B cell (primary cell): ENCODE measurements around the gene GCKR. TPM values are rescaled to one million over a fixed set of nuclear protein-coding genes. Genes with fewer than 3 reads are reported as not detected.
A peak's percentile ranks its signal among the peaks of the same experiment; 100 is the strongest.

Source experiments
- ATAC-seq: fragments of 200-7000 bp; cut with Tn5 transposase; one replicate; pipeline ENCODE4 v1.10.0; 2021; ENCODE audit warnings: low read depth, mild to moderate bottlenecking, moderate number of reproducible peaks, moderate library complexity
- CTCF ChIA-PET: fragments of 350-600 bp; sonication (Branson Sonifier 250); formaldehyde crosslinking; loops from one replicate; lab custom pipeline; 2021; ENCODE audit warnings: antibody characterized with exemption, inconsistent platforms; lab: Charles Lee
- POLR2A ChIA-PET: fragments of 350-600 bp; sonication (Branson Sonifier 250); formaldehyde crosslinking; loops from one replicate; lab custom pipeline; 2021; ENCODE audit warnings: antibody characterized with exemption; lab: Charles Lee
- DNase-seq: peaks from one replicate; pipeline ENCODE4 v3.0.0; 2013
- H2AFZ ChIP-seq: 2 replicates; pipeline ENCODE4 v1.6.1; 2012; ENCODE audit warnings: mild to moderate bottlenecking, low read depth, low read length; ENCODE audit not compliant: insufficient read depth, poor library complexity, severe bottlenecking
- H3K27ac ChIP-seq, 2 donors: 1 replicate in 1 of 2; 2 replicates in 1 of 2; pipeline ENCODE4 v1.5.1; 2012 to 2013; ENCODE audit warnings: low read length in 2 of 2, mild to moderate bottlenecking in 2 of 2, moderate library complexity in 1 of 2
- H3K27me3 ChIP-seq, 4 experiments: fragments of 200-600 bp in 1 of 4; sonication (generic) in 1 of 4; replicated peaks in 1 of 4; 1 replicate in 2 of 4; 2 replicates in 2 of 4; pipeline versions ENCODE4 v1.6.1 to v1.7.0; 2013 to 2016; ENCODE audit warnings: low read length in 3 of 4, mild to moderate bottlenecking in 2 of 4, mixed read lengths in 1 of 4, moderate library complexity in 1 of 4; ENCODE audit not compliant: insufficient read depth in 4 of 4, control insufficient read depth in 3 of 4; ENCODE audit errors: control extremely low read depth in 1 of 4
- H3K36me3 ChIP-seq, 2 experiments: replicated peaks in 1 of 2; 1 replicate in 1 of 2; 2 replicates in 1 of 2; pipeline versions ENCODE4 v1.6.1 to v1.7.1; 2013; ENCODE audit warnings: low read length in 1 of 2; ENCODE audit not compliant: insufficient read depth in 2 of 2, control insufficient read depth in 1 of 2; ENCODE audit errors: control extremely low read depth in 1 of 2, extremely low read depth in 1 of 2
- H3K4me1 ChIP-seq, 2 donors: fragments of 200-600 bp in 1 of 2; sonication (generic) in 1 of 2; 1 replicate in 1 of 2; 2 replicates in 1 of 2; pipeline versions ENCODE4 v1.5.1 to v1.6.1; 2013 to 2017; ENCODE audit warnings: low read length in 2 of 2; ENCODE audit not compliant: control insufficient read depth in 2 of 2, insufficient read depth in 2 of 2
- H3K4me2 ChIP-seq: replicated peaks from 2 replicates; pipeline ENCODE3; 2012; ENCODE audit warnings: mild to moderate bottlenecking, low read depth, low read length; ENCODE audit not compliant: poor library complexity, severe bottlenecking
- H3K4me3 ChIP-seq, 5 experiments: fragments of 200-600 bp in 1 of 5; sonication (generic) in 1 of 5; 1 replicate in 3 of 5; 2 replicates in 2 of 5; pipeline versions ENCODE4 v1.5.1 to v1.7.0; 2011 to 2016; ENCODE audit warnings: low read length in 4 of 5, mild to moderate bottlenecking in 4 of 5, low read depth in 2 of 5, control low read depth in 1 of 5, moderate library complexity in 1 of 5; ENCODE audit not compliant: insufficient read depth in 1 of 5; ENCODE audit errors: control extremely low read depth in 1 of 5, extremely low read depth in 1 of 5
- H3K79me2 ChIP-seq: fragments of 200-600 bp; sonication (generic); one replicate; pipeline ENCODE4 v1.6.0; 2016; ENCODE audit warnings: low read length; ENCODE audit not compliant: control insufficient read depth, insufficient read depth
- H3K9ac ChIP-seq: fragments of 200-600 bp; sonication (generic); 2 replicates; pipeline ENCODE4 v1.6.1; 2017; ENCODE audit warnings: mild to moderate bottlenecking, low read length, moderate library complexity
- H3K9me3 ChIP-seq, 3 donors: one replicate each; pipeline versions ENCODE4 v1.6.1 to v1.7.1; 2013; ENCODE audit warnings: low read length in 2 of 3; ENCODE audit not compliant: control insufficient read depth in 2 of 3, insufficient read depth in 1 of 3; ENCODE audit errors: control extremely low read depth in 1 of 3
- H4K20me1 ChIP-seq: 2 replicates; pipeline ENCODE4 v1.6.0; 2012; ENCODE audit warnings: mild to moderate bottlenecking, low read length; ENCODE audit not compliant: insufficient read depth, control insufficient read depth, poor library complexity, severe bottlenecking
- H3K27ac Mint-ChIP-seq: one replicate; pipeline ENCODE4 v1.8.0; 2021; ENCODE audit warnings: mixed read lengths
- H3K27me3 Mint-ChIP-seq: one replicate; pipeline ENCODE4 v1.8.0; 2021; ENCODE audit warnings: mixed read lengths
- H3K4me1 Mint-ChIP-seq: one replicate; pipeline ENCODE4 v1.8.0; 2021; ENCODE audit warnings: mixed read lengths
- H3K4me3 Mint-ChIP-seq: one replicate; pipeline ENCODE4 v1.8.0; 2021; ENCODE audit warnings: mixed read lengths
- H3K9me3 Mint-ChIP-seq: one replicate; pipeline ENCODE4 v1.8.0; 2022; ENCODE audit warnings: mixed read lengths; ENCODE audit not compliant: insufficient read depth
- EZH2 ChIP-seq: IDR thresholded peaks from 2 replicates; pipeline ENCODE4 v1.6.1; 2012; ENCODE audit warnings: borderline replicate concordance, low read depth, mild to moderate bottlenecking, moderate library complexity, low read length; ENCODE audit not compliant: insufficient read depth, poor library complexity, severe bottlenecking
- WGBS: methylation state at CpG from one replicate; pipeline ENCODE4 v1.1.5; 2013; ENCODE audit warnings: missing lambda C conversion rate; ENCODE audit not compliant: insufficient coverage; 5-methylcytosine and 5-hydroxymethylcytosine counted together
- intact Hi-C: fragments of 100-400 bp; cut with micrococcal nuclease; formaldehyde crosslinking; loops from one replicate; pipeline ENCODE4 v1.10.0; 2022
- polyA plus RNA-seq: library from polyadenylated mRNA; depleted of rRNA; stranded (reverse); fragments of >200 nt; gene quantifications from 2 replicates; pipeline ENCODE4 v1.2.3, GENCODE V29; 2012
- total RNA-seq, 2 donors: library from RNA; stranded (reverse); fragments of 120-200 nt in 1 of 2; gene quantifications; 1 replicate in 1 of 2; 2 replicates in 1 of 2; pipeline versions ENCODE4 v1.2.3 to v1.2.4, GENCODE V29; 2013 to 2022
- TF ChIP-seq, protein P1 (sequence below): fragments of 200-600 bp; IDR thresholded peaks from one replicate; pipeline ENCODE4 v1.8.0; 2022; ENCODE audit warnings: antibody characterized with exemption, mild to moderate bottlenecking

GCKR gene
- total and polyA plus RNA-seq, 2 donors (not counting 1 experiment from before 2014, with no cell fraction given), result not detected

DNA sequence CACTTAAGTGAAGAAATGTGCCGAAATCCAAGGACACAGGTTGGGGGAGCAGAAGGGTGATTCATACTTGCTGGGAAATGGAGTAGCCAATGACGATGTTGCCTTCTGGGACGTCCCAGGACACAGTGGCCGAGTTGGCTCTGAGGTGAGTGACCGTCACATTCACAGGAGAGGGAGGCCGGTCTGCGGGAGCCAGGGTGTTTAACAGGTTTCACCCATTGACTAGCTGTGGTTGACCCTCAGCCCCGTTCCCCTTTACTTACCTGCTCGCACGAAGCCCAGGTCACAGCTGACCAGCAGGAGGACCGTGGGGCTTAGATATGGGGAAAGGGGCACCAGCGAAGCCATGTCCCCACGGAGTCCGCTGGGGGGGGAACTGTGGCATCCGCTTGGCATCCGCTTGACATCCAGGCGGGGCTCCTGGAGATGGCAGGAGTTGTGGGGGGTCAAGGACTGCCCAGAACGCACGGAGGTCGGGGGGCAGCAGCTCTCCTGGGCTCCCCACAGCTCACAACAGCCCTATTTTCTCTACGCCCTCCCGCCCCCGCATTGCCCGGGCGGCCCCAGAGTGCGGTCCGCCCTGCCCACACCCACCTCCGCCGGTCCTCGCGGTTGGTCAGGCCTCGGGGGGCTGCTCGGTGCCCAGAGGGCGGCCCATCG, 2.2 kb upstream of the GCKR start:
- intact Hi-C loops, result no loop called here
- peak overlapping the region; percentile 92 for H3K4me2 ChIP-seq
- POLR2A ChIA-PET, result no interaction called here

More for the DNA sequence above, 2.2 kb upstream of the GCKR start:
- Histone ChIP-seq H3K9ac (peak overlapping the region; percentile 61), H3K27me3 (peaks cover 0 to 57% (median 39%) of the 10 kb centered on the region in 4 experiments), H3K36me3 (no peaks in the 10 kb centered on the region), H3K27ac (no peak overlapping the region), H3K9me3 (peaks cover 0 to 6% (median 0%) of the 10 kb centered on the region in 3 donors), H4K20me1 (no peaks in the 10 kb centered on the region), H3K4me3 (peak overlapping the region in 3 of 5 experiments; percentile 29 to 56 (median 38)), H3K79me2 (no peaks in the 10 kb centered on the region), H3K4me1 (peaks cover 17 to 22% of the 10 kb centered on the region in 2 donors), H2AFZ (peak overlapping the region; percentile 73)
- Mint-ChIP-seq H3K9me3 (no peaks in the 10 kb centered on the region), H3K27ac (no peak overlapping the region), H3K4me1 (peaks cover 20% of the 10 kb centered on the region), H3K27me3 (peaks cover 57% of the 10 kb centered on the region), H3K4me3 (peak overlapping the region; percentile 68)
- TF ChIP-seq, protein P1, sequence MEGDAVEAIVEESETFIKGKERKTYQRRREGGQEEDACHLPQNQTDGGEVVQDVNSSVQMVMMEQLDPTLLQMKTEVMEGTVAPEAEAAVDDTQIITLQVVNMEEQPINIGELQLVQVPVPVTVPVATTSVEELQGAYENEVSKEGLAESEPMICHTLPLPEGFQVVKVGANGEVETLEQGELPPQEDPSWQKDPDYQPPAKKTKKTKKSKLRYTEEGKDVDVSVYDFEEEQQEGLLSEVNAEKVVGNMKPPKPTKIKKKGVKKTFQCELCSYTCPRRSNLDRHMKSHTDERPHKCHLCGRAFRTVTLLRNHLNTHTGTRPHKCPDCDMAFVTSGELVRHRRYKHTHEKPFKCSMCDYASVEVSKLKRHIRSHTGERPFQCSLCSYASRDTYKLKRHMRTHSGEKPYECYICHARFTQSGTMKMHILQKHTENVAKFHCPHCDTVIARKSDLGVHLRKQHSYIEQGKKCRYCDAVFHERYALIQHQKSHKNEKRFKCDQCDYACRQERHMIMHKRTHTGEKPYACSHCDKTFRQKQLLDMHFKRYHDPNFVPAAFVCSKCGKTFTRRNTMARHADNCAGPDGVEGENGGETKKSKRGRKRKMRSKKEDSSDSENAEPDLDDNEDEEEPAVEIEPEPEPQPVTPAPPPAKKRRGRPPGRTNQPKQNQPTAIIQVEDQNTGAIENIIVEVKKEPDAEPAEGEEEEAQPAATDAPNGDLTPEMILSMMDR, result no peak
- no peak for TF ChIP-seq EZH2
- DNase-seq (peak; percentile 41), ATAC-seq (no peak)
- CTCF ChIA-PET, result no interaction called here
- WGBS, result 32% methylated on average over 35 of the region's 35 CpGs
